Thyroid gland (tissue), 4 donors: ENCODE data around the gene RASSF8. TPM values are rescaled to one million over a fixed set of nuclear protein-coding genes. Genes with fewer than 3 reads are reported as not detected.

Experiments
- DNase-seq, 2 donors: peaks; one replicate each; pipeline ENCODE4 v3.0.0-alpha.2; 2019
- H3K27ac ChIP-seq, 3 donors: fragments of 200-600 bp; sonication (generic); 1 replicate in 2 of 3; 2 replicates in 1 of 3; pipeline ENCODE4 v1.5.1; 2016 to 2019; ENCODE audit warnings: mild to moderate bottlenecking in 1 of 3, moderate library complexity in 1 of 3
- H3K27me3 ChIP-seq: fragments of 200-600 bp; sonication (generic); one replicate; pipeline ENCODE4 v1.5.1; 2019
- H3K36me3 ChIP-seq, 2 donors: fragments of 200-600 bp; sonication (generic); one replicate each; pipeline ENCODE4 v1.5.1; 2016 to 2019
- H3K4me1 ChIP-seq, 2 donors: fragments of 200-600 bp; sonication (generic); one replicate each; pipeline ENCODE4 v1.5.1; 2017 to 2019
- H3K4me3 ChIP-seq, 3 donors: fragments of 200-600 bp; sonication (generic); replicated peaks in 1 of 3; 1 replicate in 2 of 3; 2 replicates in 1 of 3; pipeline ENCODE4 v1.5.1; 2016; ENCODE audit warnings: mild to moderate bottlenecking in 1 of 3
- H3K9me3 ChIP-seq: fragments of 200-600 bp; sonication (generic); one replicate; pipeline ENCODE4 v1.5.1; 2017
- POLR2A ChIP-seq, 2 donors: fragments of 450-650 bp; IDR thresholded peaks; one replicate each; pipeline ENCODE4 v1.6.1; 2017; ENCODE audit warnings: antibody characterized with exemption in 2 of 2, mild to moderate bottlenecking in 2 of 2, moderate library complexity in 1 of 2
- WGBS, 2 donors: methylation state at CpG; one replicate each; pipeline ENCODE4 v1.1.5; 2017; 5-methylcytosine and 5-hydroxymethylcytosine counted together
- intact Hi-C: fragments of 100-400 bp; cut with DNase I; formaldehyde crosslinking; loops from one replicate; pipeline ENCODE4 v1.15.1; 2023
- total RNA-seq, 4 donors: library from RNA; depleted of rRNA; stranded (reverse); fragments of >200 nt; gene quantifications; one replicate each; pipeline ENCODE4 v1.2.3, GENCODE V29; 2016
- TF ChIP-seq, protein P1 (sequence below), 6 experiments: fragments of 200-600 bp in 3 of 6; fragments of 450-650 bp in 3 of 6; sonication (generic) in 3 of 6; IDR thresholded peaks; one replicate each; pipeline ENCODE4 v1.5.1; 2016 to 2019; ENCODE audit warnings: antibody characterized with exemption in 6 of 6, mild to moderate bottlenecking in 2 of 6, inconsistent platforms in 1 of 6, moderate library complexity in 1 of 6

The RASSF8 gene
- total RNA-seq, 4 donors from 2014 or later: 20.1 to 69.1 (median 33.5) TPM

GRCh38 chr12:25975682-25976081, 17.2 kb downstream of the RASSF8 start:
- Histone ChIP-seq H3K36me3 (no peaks in the 10 kb centered on the region), H3K27ac (no peak overlapping the region), H3K4me3 (no peak overlapping the region), H3K9me3 (no peaks in the 10 kb centered on the region), H3K4me1 (peaks cover 7 to 16% of the 10 kb centered on the region in 2 donors), H3K27me3 (no peaks in the 10 kb centered on the region)
- DNase-seq: no peak
- intact Hi-C loops: no loop called here
- no peak for TF ChIP-seq POLR2A (IDR thresholded peaks at IDR 0.05)
- TF ChIP-seq, protein P1, sequence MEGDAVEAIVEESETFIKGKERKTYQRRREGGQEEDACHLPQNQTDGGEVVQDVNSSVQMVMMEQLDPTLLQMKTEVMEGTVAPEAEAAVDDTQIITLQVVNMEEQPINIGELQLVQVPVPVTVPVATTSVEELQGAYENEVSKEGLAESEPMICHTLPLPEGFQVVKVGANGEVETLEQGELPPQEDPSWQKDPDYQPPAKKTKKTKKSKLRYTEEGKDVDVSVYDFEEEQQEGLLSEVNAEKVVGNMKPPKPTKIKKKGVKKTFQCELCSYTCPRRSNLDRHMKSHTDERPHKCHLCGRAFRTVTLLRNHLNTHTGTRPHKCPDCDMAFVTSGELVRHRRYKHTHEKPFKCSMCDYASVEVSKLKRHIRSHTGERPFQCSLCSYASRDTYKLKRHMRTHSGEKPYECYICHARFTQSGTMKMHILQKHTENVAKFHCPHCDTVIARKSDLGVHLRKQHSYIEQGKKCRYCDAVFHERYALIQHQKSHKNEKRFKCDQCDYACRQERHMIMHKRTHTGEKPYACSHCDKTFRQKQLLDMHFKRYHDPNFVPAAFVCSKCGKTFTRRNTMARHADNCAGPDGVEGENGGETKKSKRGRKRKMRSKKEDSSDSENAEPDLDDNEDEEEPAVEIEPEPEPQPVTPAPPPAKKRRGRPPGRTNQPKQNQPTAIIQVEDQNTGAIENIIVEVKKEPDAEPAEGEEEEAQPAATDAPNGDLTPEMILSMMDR (IDR thresholded peaks at IDR 0.05): no peak
- WGBS, 2 donors: 93 to 94% methylated on average over 2 of the region's 2 CpGs

GRCh38 chr12:25976289-25976688, 17.8 kb downstream of the RASSF8 start:
- Histone ChIP-seq H3K9me3 (no peaks in the 10 kb centered on the region), H3K4me1 (peaks cover 1 to 10% of the 10 kb centered on the region in 2 donors), H3K27ac (no peak overlapping the region), H3K4me3 (no peak overlapping the region), H3K27me3 (no peaks in the 10 kb centered on the region), H3K36me3 (no peaks in the 10 kb centered on the region)
- TF ChIP-seq, protein P1 (IDR thresholded peaks at IDR 0.05): no peak
- TF ChIP-seq POLR2A (IDR thresholded peaks at IDR 0.05): no peak
- intact Hi-C loops: no loop called here
- DNase-seq: no peak
- 89 to 90% methylated on average over 4 of the region's 4 CpGs for WGBS, 2 donors

DNA sequence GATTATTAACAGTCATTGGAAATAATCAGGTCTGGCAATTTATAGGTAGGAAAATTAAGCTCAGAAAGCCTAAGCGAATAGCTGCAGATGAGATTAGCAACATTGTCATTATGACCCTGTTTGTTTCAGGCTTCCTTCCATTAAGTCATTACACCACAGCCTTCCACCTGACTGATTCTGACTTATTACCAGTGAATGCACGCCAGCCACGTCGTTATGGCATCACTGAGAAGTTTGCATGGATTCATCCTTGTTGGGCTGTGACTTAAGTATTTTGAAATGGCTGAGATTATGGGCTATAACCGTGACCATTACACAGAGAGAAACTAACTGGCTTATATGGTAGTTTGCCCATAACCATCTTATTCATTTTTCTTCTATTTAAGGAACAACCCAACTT, 18.6 kb downstream of the RASSF8 start:
- DNase-seq: no peak
- Histone ChIP-seq H3K27me3 (no peaks in the 10 kb centered on the region), H3K4me1 (peaks cover 0 to 4% of the 10 kb centered on the region in 2 donors), H3K4me3 (no peak overlapping the region), H3K36me3 (no peaks in the 10 kb centered on the region), H3K27ac (no peak overlapping the region), H3K9me3 (no peaks in the 10 kb centered on the region)
- intact Hi-C loops: no loop called here
- TF ChIP-seq, protein P1 (IDR thresholded peaks at IDR 0.05): no peak
- 85 to 90% methylated on average over 5 of the region's 5 CpGs for WGBS, 2 donors

DNA sequence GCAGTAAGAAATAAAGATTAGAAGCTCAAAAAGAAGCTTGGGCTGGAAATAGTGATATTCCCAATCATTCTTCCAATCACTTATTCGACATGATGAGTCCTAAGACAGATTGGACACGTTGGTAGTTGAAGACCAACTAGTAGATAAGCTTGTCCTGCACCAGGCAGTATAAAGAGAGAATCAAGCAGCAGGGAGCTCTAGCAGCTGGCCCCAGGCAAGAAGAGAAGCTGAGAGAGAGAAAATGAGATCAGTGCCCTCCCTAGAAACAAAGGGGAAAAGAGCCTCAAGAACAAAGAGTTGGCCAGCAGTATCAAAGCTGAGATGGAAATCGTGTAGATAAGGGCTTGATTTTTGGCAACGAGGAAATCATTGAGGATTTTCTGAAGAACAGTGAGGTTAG, 20.6 kb downstream of the RASSF8 start:
- TF ChIP-seq, protein P1 (IDR thresholded peaks at IDR 0.05): no peak
- no peak for TF ChIP-seq POLR2A (IDR thresholded peaks at IDR 0.05)
- Histone ChIP-seq H3K27ac (no peak overlapping the region), H3K4me3 (no peak overlapping the region), H3K27me3 (no peaks in the 10 kb centered on the region), H3K9me3 (no peaks in the 10 kb centered on the region), H3K4me1 (peaks cover 0 to 10% of the 10 kb centered on the region in 2 donors), H3K36me3 (no peaks in the 10 kb centered on the region)
- intact Hi-C loops: no loop called here
- no peak for DNase-seq
- 62 to 71% methylated on average over 4 of the region's 4 CpGs for WGBS, 2 donors

DNA sequence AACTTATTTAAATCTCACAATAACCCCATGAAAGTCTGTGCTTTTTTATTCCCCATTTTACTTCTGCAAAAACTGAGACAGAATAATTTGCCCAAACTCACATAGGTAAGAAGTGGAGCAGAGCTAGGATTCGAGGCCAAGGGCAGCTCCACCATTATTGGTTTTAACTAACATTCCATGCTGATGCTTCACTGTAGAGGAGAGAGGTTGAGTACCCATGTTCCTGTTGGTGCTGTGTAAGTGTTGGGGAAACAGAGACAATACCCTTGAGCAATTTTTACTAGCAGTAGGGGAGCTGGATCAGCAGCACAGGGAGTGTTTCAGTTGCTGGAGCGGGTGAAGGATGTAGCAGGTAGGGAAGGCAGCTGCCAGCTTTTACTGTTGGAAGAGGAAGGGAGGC, 21.1 kb downstream of the RASSF8 start:
- Histone ChIP-seq H3K27ac (no peak overlapping the region), H3K4me1 (peaks cover 0 to 8% of the 10 kb centered on the region in 2 donors), H3K4me3 (no peak overlapping the region), H3K36me3 (no peaks in the 10 kb centered on the region), H3K27me3 (no peaks in the 10 kb centered on the region), H3K9me3 (no peaks in the 10 kb centered on the region)
- intact Hi-C loops: no loop called here
- TF ChIP-seq, protein P1 (IDR thresholded peaks at IDR 0.05): no peak
- no peak for TF ChIP-seq POLR2A (IDR thresholded peaks at IDR 0.05)
- 83 to 91% methylated on average over 2 of the region's 2 CpGs for WGBS, 2 donors
- no peak for DNase-seq
